ENCODE measurements around the gene ZNF784.

Gene ZNF784

GRCh38 chr19:55658846-55659459, 34.6 kb upstream of the ZNF784 start:
- TF ChIP-seq TAF1 (IDR thresholded peaks at IDR 0.05; ENCODE audit: low read depth) (no peak), YY1 (IDR thresholded peaks at IDR 0.05; ENCODE audit: low read depth) (no peak), CREB1 (IDR thresholded peaks at IDR 0.05; ENCODE audit: low read depth) (no peak), TEAD4 (IDR thresholded peaks at IDR 0.05) (no peak), ZBTB7A (IDR thresholded peaks at IDR 0.05; ENCODE audit: low read depth) (no peak), REST (IDR thresholded peaks at IDR 0.05; ENCODE audit: low read depth) (no peak), TCF12 (IDR thresholded peaks at IDR 0.05; ENCODE audit: low read depth) (no peak), USF1 (IDR thresholded peaks at IDR 0.05) (no peak), MAX (IDR thresholded peaks at IDR 0.05) (no peak), NFIC (IDR thresholded peaks at IDR 0.05) (no peak), EGR1 (IDR thresholded peaks at IDR 0.05) (no peak), CEBPB (IDR thresholded peaks at IDR 0.05) (no peak), RAD21 (IDR thresholded peaks at IDR 0.05; ENCODE audit: low read depth) (no peak), FOXM1 (IDR thresholded peaks at IDR 0.05; ENCODE audit: borderline replicate concordance, low read depth) (no peak), EP300 (IDR thresholded peaks at IDR 0.05; ENCODE audit: borderline replicate concordance) (no peak)

GRCh38 chr19:55656988-55657747, 32.8 kb upstream of the ZNF784 start:
- no peak for TF ChIP-seq TEAD4 (IDR thresholded peaks at IDR 0.05)
- no peak for TF ChIP-seq ZBTB7A (IDR thresholded peaks at IDR 0.05; ENCODE audit: low read depth)
- TF ChIP-seq TCF12 (IDR thresholded peaks at IDR 0.05; ENCODE audit: low read depth) = no peak
- no peak for TF ChIP-seq RAD21 (IDR thresholded peaks at IDR 0.05; ENCODE audit: low read depth)
- no peak for TF ChIP-seq CREB1 (IDR thresholded peaks at IDR 0.05; ENCODE audit: low read depth)
- no peak for TF ChIP-seq NFIC (IDR thresholded peaks at IDR 0.05)
- no peak for TF ChIP-seq REST (IDR thresholded peaks at IDR 0.05; ENCODE audit: low read depth)
- TF ChIP-seq FOXM1 (IDR thresholded peaks at IDR 0.05; ENCODE audit: borderline replicate concordance, low read depth) = no peak
- no peak for TF ChIP-seq TAF1 (IDR thresholded peaks at IDR 0.05; ENCODE audit: low read depth)
- no peak for TF ChIP-seq MAX (IDR thresholded peaks at IDR 0.05)
- no peak for TF ChIP-seq EGR1 (IDR thresholded peaks at IDR 0.05)
- TF ChIP-seq CEBPB (IDR thresholded peaks at IDR 0.05) = no peak
- no peak for TF ChIP-seq USF1 (IDR thresholded peaks at IDR 0.05)
- TF ChIP-seq YY1 (IDR thresholded peaks at IDR 0.05; ENCODE audit: low read depth) = no peak
- TF ChIP-seq EP300 (IDR thresholded peaks at IDR 0.05; ENCODE audit: borderline replicate concordance) = no peak

GRCh38 chr19:55656552-55656951, 32.2 kb upstream of the ZNF784 start:
- TF ChIP-seq EP300 (IDR thresholded peaks at IDR 0.05; ENCODE audit: borderline replicate concordance) = no peak
- TF ChIP-seq CEBPB (IDR thresholded peaks at IDR 0.05) = no peak
- no peak for TF ChIP-seq USF1 (IDR thresholded peaks at IDR 0.05)
- no peak for TF ChIP-seq RAD21 (IDR thresholded peaks at IDR 0.05; ENCODE audit: low read depth)
- no peak for TF ChIP-seq REST (IDR thresholded peaks at IDR 0.05; ENCODE audit: low read depth)
- no peak for TF ChIP-seq TEAD4 (IDR thresholded peaks at IDR 0.05)
- no peak for TF ChIP-seq EGR1 (IDR thresholded peaks at IDR 0.05)
- no peak for TF ChIP-seq TAF1 (IDR thresholded peaks at IDR 0.05; ENCODE audit: low read depth)
- TF ChIP-seq YY1 (IDR thresholded peaks at IDR 0.05; ENCODE audit: low read depth) = no peak
- TF ChIP-seq TCF12 (IDR thresholded peaks at IDR 0.05; ENCODE audit: low read depth) = no peak
- TF ChIP-seq FOXM1 (IDR thresholded peaks at IDR 0.05; ENCODE audit: borderline replicate concordance, low read depth) = no peak

All from Ishikawa (cell line).